Measurements from ENCODE around the gene TXNDC8. TPM values are rescaled to one million over a fixed set of nuclear protein-coding genes. Genes with fewer than 3 reads are reported as not detected.

Gene TXNDC8
- polyA plus RNA-seq, 3 donors, result not detected

- Histone ChIP-seq H4K20me1 (ENCODE audit: insufficient read depth, low read length) (no peaks in the 10 kb centered on the region), H3K9ac (ENCODE audit: insufficient read depth, low read length, poor library complexity, severe bottlenecking) (no peak overlapping the region), H3K4me2 (replicated peaks; ENCODE audit: extremely low read depth, low read length, poor library complexity, severe bottlenecking) (no peak overlapping the region), H3K4me3 (replicated peaks in 1 of 3; ENCODE audit: low read depth in 2 of 3, low read length in 3 of 3) (no peak overlapping the region), H3K79me2 (ENCODE audit: insufficient read depth, low read length) (no peaks in the 10 kb centered on the region), H2AFZ (ENCODE audit: insufficient read depth, low read depth, low read length, poor library complexity, severe bottlenecking) (no peak overlapping the region), H3K36me3 (replicated peaks in 1 of 2; ENCODE audit: control insufficient read depth in 1 of 2, insufficient read depth in 2 of 2, low read length in 2 of 2) (no peaks in the 10 kb centered on the region), H3K27me3 (ENCODE audit: control insufficient read depth in 2 of 2, insufficient read depth in 2 of 2, low read length in 2 of 2) (no peaks in the 10 kb centered on the region), H3K4me1 (ENCODE audit: control insufficient read depth in 1 of 2, insufficient read depth in 2 of 2, low read length in 2 of 2) (peaks cover 7 to 8% of the 10 kb centered on the region in 2 donors), H3K27ac (ENCODE audit: low read depth in 1 of 2, low read length in 2 of 2) (no peak overlapping the region), H3K9me3 (replicated peaks in 1 of 2; ENCODE audit: control insufficient read depth in 1 of 2, insufficient read depth in 1 of 2, low read length in 2 of 2) (no peaks in the 10 kb centered on the region)
- Mint-ChIP-seq H3K9me3 (no peaks in the 10 kb centered on the region), H3K4me3 (no peak overlapping the region), H3K36me3 (no peaks in the 10 kb centered on the region), H3K4me1 (peaks cover 9% of the 10 kb centered on the region), H3K27ac (no peak overlapping the region), H3K27me3 (ENCODE audit: low read depth in 3 of 3) (peaks cover 0 to 10% (median 9%) of the 10 kb centered on the region in 3 donors)
- TF ChIP-seq CTCF (IDR thresholded peaks at IDR 0.05), result no peak
- no peak for DNase-seq
- no CpG with 5 or more reads among the region's 1 CpG for WGBS (ENCODE audit: insufficient coverage)
- intact Hi-C loops (cut with micrococcal nuclease), result loop anchor here in 1 of 2 donors (10.0 kb wide), 1 partner anchor 83 kb away; the partner anchor contains the start of gene TXN
Measured at GRCh38 chr9:110338143-110338542, 480 bp upstream of the TXNDC8 start.

DNA sequence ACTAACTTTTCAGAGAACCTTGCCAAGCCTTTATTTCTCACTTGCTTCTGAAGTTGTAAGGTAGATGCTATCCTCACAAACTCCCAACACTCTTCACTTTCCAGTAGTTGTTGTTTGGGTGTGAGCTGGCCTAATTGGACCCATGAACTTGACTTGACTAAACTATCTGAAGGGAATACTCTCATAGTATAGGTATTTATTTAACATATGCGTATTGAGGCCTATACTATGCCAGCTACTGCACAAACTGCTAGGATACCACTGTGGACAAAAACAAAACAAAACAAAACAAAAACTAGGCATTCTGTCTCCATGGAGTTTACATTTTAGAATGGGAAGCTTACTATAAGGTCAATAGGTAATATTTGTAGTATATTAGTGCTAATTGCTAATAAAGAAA is 1.3 kb downstream of the TXNDC8 start:
- H3K4me2 ChIP-seq (replicated peaks; ENCODE audit: extremely low read depth, low read length, poor library complexity, severe bottlenecking), result no peak overlapping the region
- peaks cover 0 to 7% (median 3%) of the 10 kb centered on the region in 3 donors for H3K27me3 Mint-ChIP-seq (ENCODE audit: low read depth in 3 of 3)
- H3K4me1 ChIP-seq (ENCODE audit: control insufficient read depth in 1 of 2, insufficient read depth in 2 of 2, low read length in 2 of 2), result peaks cover 7 to 12% of the 10 kb centered on the region in 2 donors
- no CpG with 5 or more reads among the region's 1 CpG for WGBS (ENCODE audit: insufficient coverage)
- no peak for DNase-seq
- H3K9me3 ChIP-seq (replicated peaks in 1 of 2; ENCODE audit: control insufficient read depth in 1 of 2, insufficient read depth in 1 of 2, low read length in 2 of 2), result no peaks in the 10 kb centered on the region
- no peak overlapping the region for H3K4me3 Mint-ChIP-seq
- no peak overlapping the region for H2AFZ ChIP-seq (ENCODE audit: insufficient read depth, low read depth, low read length, poor library complexity, severe bottlenecking)
- intact Hi-C loops (cut with micrococcal nuclease), result loop anchor here in 1 of 2 donors (10.0 kb wide), 1 partner anchor 82 kb away; the partner anchor contains the start of gene TXN
- TF ChIP-seq CTCF (IDR thresholded peaks at IDR 0.05), result no peak
- no peaks in the 10 kb centered on the region for H3K27me3 ChIP-seq (ENCODE audit: control insufficient read depth in 2 of 2, insufficient read depth in 2 of 2, low read length in 2 of 2)
- no peaks in the 10 kb centered on the region for H3K9me3 Mint-ChIP-seq
- no peaks in the 10 kb centered on the region for H3K36me3 ChIP-seq (replicated peaks in 1 of 2; ENCODE audit: control insufficient read depth in 1 of 2, insufficient read depth in 2 of 2, low read length in 2 of 2)
- H3K79me2 ChIP-seq (ENCODE audit: insufficient read depth, low read length), result no peaks in the 10 kb centered on the region
- no peak overlapping the region for H3K27ac ChIP-seq (ENCODE audit: low read depth in 1 of 2, low read length in 2 of 2)
- H4K20me1 ChIP-seq (ENCODE audit: insufficient read depth, low read length), result no peaks in the 10 kb centered on the region
- H3K36me3 Mint-ChIP-seq, result no peaks in the 10 kb centered on the region
- peaks cover 11% of the 10 kb centered on the region for H3K4me1 Mint-ChIP-seq
- H3K4me3 ChIP-seq (replicated peaks in 1 of 3; ENCODE audit: low read depth in 2 of 3, low read length in 3 of 3), result no peak overlapping the region
- H3K9ac ChIP-seq (ENCODE audit: insufficient read depth, low read length, poor library complexity, severe bottlenecking), result no peak overlapping the region
- H3K27ac Mint-ChIP-seq, result peak overlapping the region in 1 of 7 donors; percentile 48

Measured in CD14-positive monocyte (primary cell).